Measurements from ENCODE around the gene CAPN12. TPM values are rescaled to one million over a fixed set of nuclear protein-coding genes. Genes with fewer than 3 reads are reported as not detected.

CAPN12 gene
- total RNA-seq, 1 donor = 0.86 TPM

DNA sequence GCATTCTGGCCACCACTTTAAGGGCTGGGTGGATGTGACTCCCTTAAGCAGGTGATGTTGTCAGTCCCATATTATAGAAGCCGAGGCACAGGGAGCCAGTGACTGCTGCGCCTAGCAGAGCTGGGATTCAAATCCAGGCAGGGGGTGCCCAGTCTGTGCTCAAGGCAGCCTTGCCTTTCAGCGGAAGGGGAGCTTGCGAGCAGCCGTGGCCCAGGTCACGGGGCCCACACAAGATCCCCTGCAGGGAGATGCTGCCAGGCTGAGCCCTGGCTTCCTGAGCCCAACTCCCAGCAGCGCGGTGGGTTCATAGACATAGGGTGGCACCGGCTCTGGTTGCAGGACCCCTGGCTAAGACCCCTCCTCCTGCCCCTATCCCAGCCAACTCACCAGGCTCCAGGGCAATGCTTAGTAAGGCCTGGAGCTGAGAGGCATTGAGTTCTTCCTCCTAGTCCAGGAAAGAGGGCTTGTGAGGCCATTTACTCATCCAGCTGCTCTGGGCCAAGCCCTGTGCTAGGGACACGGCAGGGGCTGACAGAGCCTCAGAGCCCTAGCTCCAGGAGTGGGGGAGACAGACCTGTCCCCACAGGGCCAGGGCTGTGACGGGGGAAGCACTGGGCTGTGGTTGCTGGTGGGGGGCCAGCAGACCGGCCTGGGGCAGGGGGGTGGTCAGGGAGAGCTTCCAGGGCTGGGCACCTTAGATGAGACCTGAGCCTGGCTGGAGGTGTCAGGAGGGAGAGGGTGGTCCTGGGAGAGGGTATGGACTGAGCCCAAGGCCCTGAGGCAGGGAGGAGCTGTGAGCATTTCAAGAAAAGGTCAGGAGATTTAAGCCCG lies 9.6 kb downstream of the CAPN12 start:
- H3K4me3 ChIP-seq (ENCODE audit: low read depth, low read length) = no peak overlapping the region
- DNase-seq (ENCODE audit: low read depth) = no peak

DNA sequence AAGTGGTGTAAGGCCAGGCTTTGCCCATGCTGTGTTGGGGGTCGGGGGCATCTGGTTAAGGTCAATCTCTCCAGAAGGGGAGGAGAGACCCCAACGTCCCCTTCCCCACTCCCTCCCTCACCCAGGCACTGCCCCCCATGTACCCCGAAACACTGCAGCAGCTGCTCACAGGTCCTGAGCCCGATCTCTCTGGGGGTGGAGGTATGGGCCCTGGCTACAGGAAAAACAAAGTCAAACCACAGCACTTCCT lies 10.2 kb downstream of the CAPN12 start:
- H3K4me3 ChIP-seq (ENCODE audit: low read depth, low read length) = no peak overlapping the region
- DNase-seq (ENCODE audit: low read depth) = no peak
- TF ChIP-seq, protein P1, sequence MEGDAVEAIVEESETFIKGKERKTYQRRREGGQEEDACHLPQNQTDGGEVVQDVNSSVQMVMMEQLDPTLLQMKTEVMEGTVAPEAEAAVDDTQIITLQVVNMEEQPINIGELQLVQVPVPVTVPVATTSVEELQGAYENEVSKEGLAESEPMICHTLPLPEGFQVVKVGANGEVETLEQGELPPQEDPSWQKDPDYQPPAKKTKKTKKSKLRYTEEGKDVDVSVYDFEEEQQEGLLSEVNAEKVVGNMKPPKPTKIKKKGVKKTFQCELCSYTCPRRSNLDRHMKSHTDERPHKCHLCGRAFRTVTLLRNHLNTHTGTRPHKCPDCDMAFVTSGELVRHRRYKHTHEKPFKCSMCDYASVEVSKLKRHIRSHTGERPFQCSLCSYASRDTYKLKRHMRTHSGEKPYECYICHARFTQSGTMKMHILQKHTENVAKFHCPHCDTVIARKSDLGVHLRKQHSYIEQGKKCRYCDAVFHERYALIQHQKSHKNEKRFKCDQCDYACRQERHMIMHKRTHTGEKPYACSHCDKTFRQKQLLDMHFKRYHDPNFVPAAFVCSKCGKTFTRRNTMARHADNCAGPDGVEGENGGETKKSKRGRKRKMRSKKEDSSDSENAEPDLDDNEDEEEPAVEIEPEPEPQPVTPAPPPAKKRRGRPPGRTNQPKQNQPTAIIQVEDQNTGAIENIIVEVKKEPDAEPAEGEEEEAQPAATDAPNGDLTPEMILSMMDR (IDR thresholded peaks at IDR 0.05; ENCODE audit: insufficient read depth, low read depth, low read length) = no peak

More for the DNA sequence above, 9.6 kb downstream of the CAPN12 start:
- TF ChIP-seq, protein P1 (IDR thresholded peaks at IDR 0.05; ENCODE audit: insufficient read depth, low read depth, low read length) = no peak

DNA sequence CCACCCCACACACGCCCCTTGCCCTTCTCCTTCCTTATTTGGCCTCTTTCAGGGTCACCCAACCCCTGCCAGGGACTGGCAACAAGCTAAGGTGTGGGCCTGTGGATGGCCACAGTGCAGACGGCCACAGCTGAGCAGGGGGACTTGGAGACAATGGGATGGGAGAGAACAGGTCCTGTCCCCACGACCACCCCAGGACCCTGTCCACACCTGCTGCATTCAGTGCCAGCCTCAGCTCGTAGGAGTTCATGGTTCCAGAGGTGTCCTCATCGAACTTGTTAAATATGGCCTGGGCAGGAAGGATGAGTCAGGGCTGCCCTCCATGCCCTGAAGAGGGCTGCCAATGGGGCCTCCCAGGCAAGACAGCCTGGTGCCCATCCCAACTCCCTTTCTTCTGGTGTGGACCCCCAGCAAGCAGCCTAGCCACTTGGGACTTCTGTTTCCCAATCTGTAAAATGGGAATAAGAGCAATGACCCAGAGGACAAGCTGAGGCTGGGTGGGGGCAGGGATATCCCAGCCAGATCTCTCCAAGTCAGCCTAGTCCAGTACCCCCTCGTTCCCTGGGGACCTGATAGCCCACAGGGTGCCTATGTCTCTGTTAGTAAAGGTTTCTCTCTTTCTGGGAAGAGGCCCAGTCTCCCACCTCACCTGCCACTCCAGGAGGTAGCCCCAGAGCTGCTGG lies 10.6 kb downstream of the CAPN12 start:
- H3K4me3 ChIP-seq (ENCODE audit: low read depth, low read length) = no peak overlapping the region
- no peak for DNase-seq (ENCODE audit: low read depth)
- TF ChIP-seq, protein P1 (IDR thresholded peaks at IDR 0.05; ENCODE audit: insufficient read depth, low read depth, low read length) = no peak

DNA sequence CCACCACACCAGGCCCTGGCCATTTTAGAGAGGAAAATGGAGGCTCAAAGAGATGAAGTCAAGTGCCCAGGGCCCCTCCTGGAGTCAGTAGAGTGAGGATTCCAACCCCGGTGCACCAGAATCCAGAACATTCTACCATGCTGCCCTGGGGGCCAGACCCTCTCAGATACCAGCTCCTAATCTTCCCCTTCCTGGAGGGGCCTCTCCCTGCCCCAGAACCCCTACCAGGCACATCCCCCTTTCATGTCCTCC lies 11.1 kb downstream of the CAPN12 start:
- no peak overlapping the region for H3K4me3 ChIP-seq (ENCODE audit: low read depth, low read length)
- no peak for DNase-seq (ENCODE audit: low read depth)
- TF ChIP-seq, protein P1 (IDR thresholded peaks at IDR 0.05; ENCODE audit: insufficient read depth, low read depth, low read length) = no peak

DNA sequence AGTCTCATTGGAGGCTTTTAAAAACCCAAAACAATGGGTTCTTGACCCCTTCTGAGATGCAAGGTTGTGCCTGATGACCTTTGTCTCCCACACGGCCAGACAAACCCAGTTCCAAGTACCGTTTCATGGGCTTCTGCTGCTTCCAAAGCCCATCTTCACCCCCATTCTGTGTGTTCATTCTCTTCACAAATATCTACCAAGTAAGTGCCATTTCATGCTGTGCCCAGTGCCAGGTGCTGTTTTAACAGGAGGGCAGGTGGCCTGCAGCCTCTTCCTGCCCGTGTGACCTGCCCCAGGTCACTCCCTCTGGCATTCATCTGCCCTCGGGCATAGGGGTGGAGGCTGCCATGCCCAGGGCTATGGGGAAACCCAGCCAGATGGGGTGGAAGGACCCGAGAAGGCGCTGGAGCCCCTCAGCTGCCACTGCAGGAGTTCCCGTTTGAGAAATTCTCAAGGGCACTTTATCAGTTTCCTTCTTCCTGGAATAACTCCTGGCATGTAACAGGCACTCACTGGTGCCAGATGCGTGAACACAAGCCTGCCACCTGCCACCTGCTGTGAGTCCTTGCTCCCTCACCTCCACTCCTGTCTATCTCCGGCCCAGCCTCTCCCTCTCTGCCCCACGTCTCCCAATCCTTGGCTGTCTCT lies 12.5 kb downstream of the CAPN12 start:
- DNase-seq (ENCODE audit: low read depth) = no peak
- TF ChIP-seq, protein P1 (IDR thresholded peaks at IDR 0.05; ENCODE audit: insufficient read depth, low read depth, low read length) = no peak
- H3K4me3 ChIP-seq (ENCODE audit: low read depth, low read length) = no peak overlapping the region

DNA sequence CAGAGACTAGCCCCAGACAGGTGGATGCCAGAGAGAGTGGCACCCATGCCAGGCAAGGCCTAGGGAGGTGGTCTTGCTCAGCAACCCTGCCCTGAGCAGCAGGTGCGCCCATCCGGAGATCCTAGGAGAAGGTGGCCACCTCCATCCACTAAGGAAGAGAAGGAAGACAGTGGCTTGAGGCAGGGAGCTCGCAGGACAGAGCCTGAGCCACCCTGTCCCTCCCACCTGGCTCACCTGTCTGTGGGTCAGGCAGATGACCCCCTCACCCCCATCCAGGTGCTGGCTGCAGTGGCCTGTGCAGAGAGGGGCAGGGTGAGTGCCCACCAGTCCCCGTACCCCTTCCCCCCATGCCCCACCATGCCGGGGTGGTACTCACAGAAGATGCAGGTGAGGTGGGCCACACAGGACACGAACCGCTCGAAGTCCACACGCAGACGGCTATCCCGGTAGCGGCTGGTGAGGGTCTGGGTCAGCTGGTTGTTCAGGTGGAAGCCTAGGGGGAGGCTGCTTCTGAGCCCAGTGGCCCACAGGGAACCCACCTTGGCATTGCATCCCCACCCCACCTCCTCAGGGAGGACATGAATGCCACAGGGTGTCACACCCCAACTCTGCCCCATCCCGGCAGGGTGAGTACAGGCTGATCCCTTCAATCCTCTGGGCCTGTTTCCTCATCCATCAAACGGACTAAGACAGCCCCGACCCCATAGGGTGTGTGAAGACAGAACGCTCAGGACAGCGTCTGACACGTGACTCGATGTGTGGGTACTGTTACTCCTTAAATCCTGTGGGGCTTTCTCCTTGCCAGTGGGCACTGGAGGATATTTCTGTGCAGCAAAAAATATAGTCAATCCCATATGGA lies 13.3 kb downstream of the CAPN12 start:
- no peak for DNase-seq (ENCODE audit: low read depth)

More for the DNA sequence above, 13.3 kb downstream of the CAPN12 start:
- TF ChIP-seq, protein P1 (IDR thresholded peaks at IDR 0.05; ENCODE audit: insufficient read depth, low read depth, low read length) = no peak
- no peak overlapping the region for H3K4me3 ChIP-seq (ENCODE audit: low read depth, low read length)
